ENCODE results near the gene MCF2L.

Gene MCF2L

GRCh38 chr13:113122550-113123225 lies 153.7 kb downstream of the MCF2L start, which contains the start of gene F10:
F10 (plus strand) TSS chr13:113122799; CDS start chr13:113122856, 57 bp downstream.
- in situ Hi-C loops (cut with MboI; ENCODE audit: low pct_unique_long_range_greater_than_20kb, low sequenced_read_pairs): no loop called here
- no peak for DNase-seq

- in situ Hi-C loops (cut with MboI; ENCODE audit: low pct_unique_long_range_greater_than_20kb, low sequenced_read_pairs): no loop called here
- DNase-seq: no peak
Measured at GRCh38 chr13:113123226-113124201, 154.5 kb downstream of the MCF2L start.

GRCh38 chr13:113124211-113124970 lies 155.4 kb downstream of the MCF2L start:
- in situ Hi-C loops (cut with MboI; ENCODE audit: low pct_unique_long_range_greater_than_20kb, low sequenced_read_pairs): no loop called here
- no peak for DNase-seq

GRCh38 chr13:113125506-113126264 lies 156.7 kb downstream of the MCF2L start:
- no peak for DNase-seq
- in situ Hi-C loops (cut with MboI; ENCODE audit: low pct_unique_long_range_greater_than_20kb, low sequenced_read_pairs): no loop called here

GRCh38 chr13:113126265-113127150 lies 157.5 kb downstream of the MCF2L start:
- in situ Hi-C loops (cut with MboI; ENCODE audit: low pct_unique_long_range_greater_than_20kb, low sequenced_read_pairs): no loop called here
- no peak for DNase-seq

- in situ Hi-C loops (cut with MboI; ENCODE audit: low pct_unique_long_range_greater_than_20kb, low sequenced_read_pairs): no loop called here
- no peak for DNase-seq
Measured at GRCh38 chr13:113129480-113129879, 160.5 kb downstream of the MCF2L start.

- no peak for DNase-seq
- in situ Hi-C loops (cut with MboI; ENCODE audit: low pct_unique_long_range_greater_than_20kb, low sequenced_read_pairs): no loop called here
Measured at GRCh38 chr13:113129921-113130750, 161.1 kb downstream of the MCF2L start.

- in situ Hi-C loops (cut with MboI; ENCODE audit: low pct_unique_long_range_greater_than_20kb, low sequenced_read_pairs): no loop called here
- no peak for DNase-seq
Measured at GRCh38 chr13:113135281-113135760, 166.3 kb downstream of the MCF2L start.

- in situ Hi-C loops (cut with MboI; ENCODE audit: low pct_unique_long_range_greater_than_20kb, low sequenced_read_pairs): no loop called here
- no peak for DNase-seq
Measured at GRCh38 chr13:113137691-113138298, 168.8 kb downstream of the MCF2L start.

- in situ Hi-C loops (cut with MboI; ENCODE audit: low pct_unique_long_range_greater_than_20kb, low sequenced_read_pairs): no loop called here
- no peak for DNase-seq
Measured at GRCh38 chr13:113138792-113139551, 170.0 kb downstream of the MCF2L start.

GRCh38 chr13:113139577-113139976 lies 170.6 kb downstream of the MCF2L start:
- in situ Hi-C loops (cut with MboI; ENCODE audit: low pct_unique_long_range_greater_than_20kb, low sequenced_read_pairs): no loop called here
- no peak for DNase-seq

- DNase-seq: no peak
- in situ Hi-C loops (cut with MboI; ENCODE audit: low pct_unique_long_range_greater_than_20kb, low sequenced_read_pairs): no loop called here
Measured at GRCh38 chr13:113140677-113141600, 171.9 kb downstream of the MCF2L start.

- in situ Hi-C loops (cut with MboI; ENCODE audit: low pct_unique_long_range_greater_than_20kb, low sequenced_read_pairs): no loop called here
- no peak for DNase-seq
Measured at GRCh38 chr13:113141601-113141970, 172.6 kb downstream of the MCF2L start.

GRCh38 chr13:113142876-113143275 lies 173.9 kb downstream of the MCF2L start:
- DNase-seq: no peak
- in situ Hi-C loops (cut with MboI; ENCODE audit: low pct_unique_long_range_greater_than_20kb, low sequenced_read_pairs): no loop called here
